C4-2B (cell line): ENCODE data around the gene TBC1D22A.

ENCODE experiments used
- H3K27ac ChIP-seq: fragments of 450-650 bp; 2 replicates; pipeline ENCODE4 v1.5.1; 2017
- CTCF ChIP-seq: fragments of 450-650 bp; conservative IDR thresholded peaks from 2 replicates; pipeline ENCODE4 v1.5.1; 2017; ENCODE audit warnings: mild to moderate bottlenecking
- ZFX ChIP-seq: fragments of 450-650 bp; IDR thresholded peaks from 2 replicates; pipeline ENCODE4 v1.6.1; 2017

Gene TBC1D22A

GRCh38 chr22:46764140-46764680 is 1.8 kb downstream of the TBC1D22A start:
- no peak overlapping the region for H3K27ac ChIP-seq
- no peak for TF ChIP-seq ZFX
- no peak for TF ChIP-seq CTCF

- TF ChIP-seq CTCF (no peak), ZFX (no peak)
- no peak overlapping the region for H3K27ac ChIP-seq
Observed at GRCh38 chr22:46764779-46765485, 2.5 kb downstream of the TBC1D22A start.

- H3K27ac ChIP-seq: no peak overlapping the region
- no peak for TF ChIP-seq ZFX
- no peak for TF ChIP-seq CTCF
Observed at GRCh38 chr22:46766611-46767010, 4.2 kb downstream of the TBC1D22A start.

- no peak overlapping the region for H3K27ac ChIP-seq
- TF ChIP-seq CTCF (no peak), ZFX (no peak)
Observed at GRCh38 chr22:46767249-46767985, 5.0 kb downstream of the TBC1D22A start.

- no peak overlapping the region for H3K27ac ChIP-seq
Observed at GRCh38 chr22:46769191-46769675, 6.8 kb downstream of the TBC1D22A start.

GRCh38 chr22:46769706-46770105 is 7.3 kb downstream of the TBC1D22A start:
- H3K27ac ChIP-seq: no peak overlapping the region
- TF ChIP-seq ZFX (no peak), CTCF (no peak)

More at GRCh38 chr22:46769191-46769675, 6.8 kb downstream of the TBC1D22A start:
- no peak for TF ChIP-seq ZFX
- no peak for TF ChIP-seq CTCF

GRCh38 chr22:46770151-46770641 is 7.7 kb downstream of the TBC1D22A start:
- no peak overlapping the region for H3K27ac ChIP-seq
- no peak for TF ChIP-seq CTCF
- TF ChIP-seq ZFX: no peak
